ENCODE results near the gene PARD6B. TPM values are rescaled to one million over a fixed set of nuclear protein-coding genes. Genes with fewer than 3 reads are reported as not detected.

PARD6B gene
- polyA plus RNA-seq, 1 of the 3 experiments (the other 2 are of a cell fraction): 0.49 TPM

DNA sequence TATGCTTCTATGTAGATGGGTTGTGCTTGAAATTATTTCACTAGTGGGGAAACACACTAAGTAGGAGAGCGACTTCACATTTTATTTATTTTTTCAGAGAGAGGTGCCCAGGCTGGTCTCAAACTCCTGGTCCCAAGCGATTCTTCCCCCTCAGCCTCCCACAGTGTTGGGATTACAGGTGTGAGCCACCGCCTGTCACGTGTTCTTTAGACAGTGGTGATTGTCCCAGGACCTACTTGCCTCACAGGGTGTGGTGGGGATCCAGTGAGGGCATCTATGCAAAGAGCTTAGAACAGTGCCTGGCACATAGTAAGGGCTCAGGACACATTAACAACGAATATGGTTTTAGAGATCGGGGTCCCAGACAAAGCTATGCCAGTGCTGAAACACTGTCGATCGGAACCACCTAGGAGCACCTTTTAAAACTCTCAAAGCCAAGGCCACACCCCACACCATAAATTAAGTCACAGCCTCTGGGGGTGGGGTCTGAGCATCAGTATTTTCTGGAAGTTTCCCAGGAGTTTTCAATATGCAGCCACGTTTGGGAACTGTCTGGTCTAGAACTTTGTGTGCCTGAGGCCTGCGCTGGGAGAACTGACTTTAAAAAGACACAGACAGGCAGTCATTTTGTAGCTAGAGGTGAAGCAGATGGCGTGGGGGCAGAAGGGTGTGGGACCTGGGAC, 58.7 kb downstream of the PARD6B start:
- no peaks in the 10 kb centered on the region for H4K20me1 ChIP-seq (ENCODE audit: insufficient read depth)
- POLR2A ChIA-PET: interaction anchor here (0.5 to 1.8 kb wide), 4 partner anchors 23 to 168 kb away, joined by 3 to 23 read pairs (median 6); partner anchors contain the start of genes ADNP, DPM1 and MOCS3
- H3K4me3 ChIP-seq (ENCODE audit: low read depth in 2 of 2, low read length in 1 of 2): no peak overlapping the region; a peak in 1 of 4 replicates
- H3K9me3 ChIP-seq: no peaks in the 10 kb centered on the region
- peak overlapping the region; percentile 50; the same call in 1 of the 2 replicates for H3K4me2 ChIP-seq
- H3K27ac ChIP-seq (ENCODE audit: low read depth in 2 of 2, low read length in 1 of 2): peak overlapping the region; percentile 53 to 73; a peak in 3 of 4 replicates
- no peaks in the 10 kb centered on the region for H3K9me2 ChIP-seq
- H3K36me3 ChIP-seq (replicated peaks in 1 of 2; ENCODE audit: control insufficient read depth in 1 of 2, insufficient read depth in 2 of 2, low read length in 1 of 2): no peaks in the 10 kb centered on the region
- CTCF ChIA-PET: interaction anchor here (0.6 to 11.3 kb wide), 18 partner anchors 8 to 191 kb away, joined by 3 to 340 read pairs (median 4); partner anchors contain the start of genes ADNP, DPM1, MOCS3 and RIPOR3
- no peaks in the 10 kb centered on the region for H3K27me3 ChIP-seq (ENCODE audit: insufficient read depth)
- DNase-seq: no peak
- H2AFZ ChIP-seq (ENCODE audit: low read depth): peak overlapping the region; percentile 96; the same call in 1 of the 2 replicates
- H3K79me2 ChIP-seq (ENCODE audit: insufficient read depth): no peaks in the 10 kb centered on the region
- peaks cover 10% of the 10 kb centered on the region for H3F3A ChIP-seq (replicated peaks; ENCODE audit: insufficient read depth)
- H3K9ac ChIP-seq: peak overlapping the region; percentile 78
- 73% methylated on average over 10 of the region's 11 CpGs for WGBS (ENCODE audit: low lambda C conversion rate)
- peaks cover 11 to 21% of the 10 kb centered on the region in 2 experiments; a peak in 3 of 4 replicates for H3K4me1 ChIP-seq (ENCODE audit: control insufficient read depth in 1 of 2, insufficient read depth in 2 of 2, low read depth in 1 of 2, low read length in 1 of 2)
- TF ChIP-seq SIN3A (IDR thresholded peaks at IDR 0.05; ENCODE audit: borderline replicate concordance, low read depth, low read length) (no peak), JUND (IDR thresholded peaks at IDR 0.05) (no peak)

DNA sequence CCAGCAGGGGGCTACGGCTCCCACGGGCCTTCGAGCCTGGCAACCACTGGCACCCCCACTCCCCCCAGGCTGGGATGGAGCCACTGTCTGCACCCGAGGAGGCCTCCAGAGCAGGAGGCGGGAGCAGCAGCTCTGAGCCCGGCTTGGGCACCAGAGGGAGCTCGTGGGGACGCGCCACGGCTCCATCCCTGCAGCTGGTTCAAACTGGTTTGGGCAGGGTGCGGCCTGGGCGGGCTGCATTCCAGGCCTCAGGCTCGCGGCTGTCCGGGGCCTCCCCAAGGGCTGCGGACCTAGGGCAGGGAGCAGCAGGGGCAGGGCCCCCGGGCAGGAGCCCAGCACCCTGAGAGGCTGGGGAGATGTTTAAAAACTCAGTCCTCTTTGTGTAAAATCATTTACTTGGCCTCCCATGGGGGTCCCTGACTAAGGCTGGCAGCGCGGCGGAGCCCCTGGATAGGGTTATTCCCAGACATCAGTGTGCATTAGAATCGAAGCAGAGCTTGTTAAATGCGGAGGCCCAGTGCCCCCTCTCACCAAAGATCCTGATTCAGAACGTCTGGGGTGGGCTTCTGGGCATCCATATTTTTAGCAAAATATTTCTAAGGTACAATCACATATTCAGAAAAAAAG, 59.4 kb downstream of the PARD6B start:
- WGBS (ENCODE audit: low lambda C conversion rate): 31% methylated on average over 8 of the region's 23 CpGs
- peaks cover under 1% of the 10 kb centered on the region for H3K79me2 ChIP-seq (ENCODE audit: insufficient read depth)
- H3K4me3 ChIP-seq (ENCODE audit: low read depth in 2 of 2, low read length in 1 of 2): no peak overlapping the region; a peak in 1 of 4 replicates
- POLR2A ChIA-PET: interaction anchor here (0.5 to 1.8 kb wide), 4 partner anchors 24 to 167 kb away, joined by 3 to 23 read pairs (median 6); partner anchors contain the start of genes ADNP, DPM1 and MOCS3
- H4K20me1 ChIP-seq (ENCODE audit: insufficient read depth): no peaks in the 10 kb centered on the region
- H3K9me2 ChIP-seq: no peaks in the 10 kb centered on the region
- H3K4me2 ChIP-seq: peak overlapping the region; percentile 50; the same call in 1 of the 2 replicates
- peak; percentile 94 for DNase-seq
- peak overlapping the region; percentile 73 to 80 for H3K27ac ChIP-seq (ENCODE audit: low read depth in 2 of 2, low read length in 1 of 2)
- H3K27me3 ChIP-seq (ENCODE audit: insufficient read depth): no peaks in the 10 kb centered on the region
- peaks cover 12 to 21% of the 10 kb centered on the region in 2 experiments for H3K4me1 ChIP-seq (ENCODE audit: control insufficient read depth in 1 of 2, insufficient read depth in 2 of 2, low read depth in 1 of 2, low read length in 1 of 2)
- H3F3A ChIP-seq (replicated peaks; ENCODE audit: insufficient read depth): peaks cover 10% of the 10 kb centered on the region
- peak overlapping the region; percentile 96 for H2AFZ ChIP-seq (ENCODE audit: low read depth)
- CTCF ChIA-PET: interaction anchor here (0.6 to 11.3 kb wide), 18 partner anchors 9 to 190 kb away, joined by 3 to 340 read pairs (median 4); partner anchors contain the start of genes ADNP, DPM1, MOCS3 and RIPOR3
- H3K9me3 ChIP-seq: no peaks in the 10 kb centered on the region
- H3K9ac ChIP-seq: peak overlapping the region; percentile 78
- no peaks in the 10 kb centered on the region for H3K36me3 ChIP-seq (replicated peaks in 1 of 2; ENCODE audit: control insufficient read depth in 1 of 2, insufficient read depth in 2 of 2, low read length in 1 of 2)
- TF ChIP-seq FOXM1 (IDR thresholded peaks at IDR 0.05; ENCODE audit: low read depth) (no peak), FOSL2 (IDR thresholded peaks at IDR 0.05; ENCODE audit: borderline replicate concordance, low read depth) (no peak), SIN3A (IDR thresholded peaks at IDR 0.05; ENCODE audit: borderline replicate concordance, low read depth, low read length) (peak; percentile 47; the same call in 1 of the 2 replicates), EP300 (IDR thresholded peaks at IDR 0.05; ENCODE audit: borderline replicate concordance in 1 of 2, low read depth in 1 of 2, low read length in 1 of 2) (peak; percentile 30 to 36; a peak in 2 of 4 replicates), RXRA (IDR thresholded peaks at IDR 0.05; ENCODE audit: borderline replicate concordance, low read depth) (peak; percentile 32; the same call in 1 of the 2 replicates), POLR2AphosphoS5 (IDR thresholded peaks at IDR 0.05; ENCODE audit: low read depth, low read length) (peak; percentile 81), YY1 (IDR thresholded peaks at IDR 0.05; ENCODE audit: low read depth) (peak; percentile 65; the same call in 1 of the 2 replicates), MEF2A (IDR thresholded peaks at IDR 0.05; ENCODE audit: borderline replicate concordance, low read depth) (peak; percentile 35; the same call in 1 of the 2 replicates), RCOR1 (IDR thresholded peaks at IDR 0.05; ENCODE audit: low read length) (no peak), CHD2 (IDR thresholded peaks at IDR 0.05; ENCODE audit: low read length, partially characterized antibody) (no peak), TCF12 (IDR thresholded peaks at IDR 0.05) (peak; percentile 64; the same call in 1 of the 2 replicates), NRF1 (IDR thresholded peaks at IDR 0.05; ENCODE audit: low read depth, low read length) (no peak), SMC3 (IDR thresholded peaks at IDR 0.05; ENCODE audit: low read depth, low read length) (no peak; the same call in none of the 2 replicates), TEAD4 (IDR thresholded peaks at IDR 0.05; ENCODE audit: borderline replicate concordance, insufficient read depth) (peak; percentile 87), RAD21 (IDR thresholded peaks at IDR 0.05; ENCODE audit: low read length) (peak; percentile 40), RFX5 (IDR thresholded peaks at IDR 0.05; ENCODE audit: low read length) (no peak), ELF1 (IDR thresholded peaks at IDR 0.05) (no peak)
- TF ChIP-seq, protein P1, sequence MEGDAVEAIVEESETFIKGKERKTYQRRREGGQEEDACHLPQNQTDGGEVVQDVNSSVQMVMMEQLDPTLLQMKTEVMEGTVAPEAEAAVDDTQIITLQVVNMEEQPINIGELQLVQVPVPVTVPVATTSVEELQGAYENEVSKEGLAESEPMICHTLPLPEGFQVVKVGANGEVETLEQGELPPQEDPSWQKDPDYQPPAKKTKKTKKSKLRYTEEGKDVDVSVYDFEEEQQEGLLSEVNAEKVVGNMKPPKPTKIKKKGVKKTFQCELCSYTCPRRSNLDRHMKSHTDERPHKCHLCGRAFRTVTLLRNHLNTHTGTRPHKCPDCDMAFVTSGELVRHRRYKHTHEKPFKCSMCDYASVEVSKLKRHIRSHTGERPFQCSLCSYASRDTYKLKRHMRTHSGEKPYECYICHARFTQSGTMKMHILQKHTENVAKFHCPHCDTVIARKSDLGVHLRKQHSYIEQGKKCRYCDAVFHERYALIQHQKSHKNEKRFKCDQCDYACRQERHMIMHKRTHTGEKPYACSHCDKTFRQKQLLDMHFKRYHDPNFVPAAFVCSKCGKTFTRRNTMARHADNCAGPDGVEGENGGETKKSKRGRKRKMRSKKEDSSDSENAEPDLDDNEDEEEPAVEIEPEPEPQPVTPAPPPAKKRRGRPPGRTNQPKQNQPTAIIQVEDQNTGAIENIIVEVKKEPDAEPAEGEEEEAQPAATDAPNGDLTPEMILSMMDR (IDR thresholded peaks at IDR 0.05): peak; percentile 74
- TF ChIP-seq, protein P2, sequence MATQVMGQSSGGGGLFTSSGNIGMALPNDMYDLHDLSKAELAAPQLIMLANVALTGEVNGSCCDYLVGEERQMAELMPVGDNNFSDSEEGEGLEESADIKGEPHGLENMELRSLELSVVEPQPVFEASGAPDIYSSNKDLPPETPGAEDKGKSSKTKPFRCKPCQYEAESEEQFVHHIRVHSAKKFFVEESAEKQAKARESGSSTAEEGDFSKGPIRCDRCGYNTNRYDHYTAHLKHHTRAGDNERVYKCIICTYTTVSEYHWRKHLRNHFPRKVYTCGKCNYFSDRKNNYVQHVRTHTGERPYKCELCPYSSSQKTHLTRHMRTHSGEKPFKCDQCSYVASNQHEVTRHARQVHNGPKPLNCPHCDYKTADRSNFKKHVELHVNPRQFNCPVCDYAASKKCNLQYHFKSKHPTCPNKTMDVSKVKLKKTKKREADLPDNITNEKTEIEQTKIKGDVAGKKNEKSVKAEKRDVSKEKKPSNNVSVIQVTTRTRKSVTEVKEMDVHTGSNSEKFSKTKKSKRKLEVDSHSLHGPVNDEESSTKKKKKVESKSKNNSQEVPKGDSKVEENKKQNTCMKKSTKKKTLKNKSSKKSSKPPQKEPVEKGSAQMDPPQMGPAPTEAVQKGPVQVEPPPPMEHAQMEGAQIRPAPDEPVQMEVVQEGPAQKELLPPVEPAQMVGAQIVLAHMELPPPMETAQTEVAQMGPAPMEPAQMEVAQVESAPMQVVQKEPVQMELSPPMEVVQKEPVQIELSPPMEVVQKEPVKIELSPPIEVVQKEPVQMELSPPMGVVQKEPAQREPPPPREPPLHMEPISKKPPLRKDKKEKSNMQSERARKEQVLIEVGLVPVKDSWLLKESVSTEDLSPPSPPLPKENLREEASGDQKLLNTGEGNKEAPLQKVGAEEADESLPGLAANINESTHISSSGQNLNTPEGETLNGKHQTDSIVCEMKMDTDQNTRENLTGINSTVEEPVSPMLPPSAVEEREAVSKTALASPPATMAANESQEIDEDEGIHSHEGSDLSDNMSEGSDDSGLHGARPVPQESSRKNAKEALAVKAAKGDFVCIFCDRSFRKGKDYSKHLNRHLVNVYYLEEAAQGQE (IDR thresholded peaks at IDR 0.05; ENCODE audit: low read depth, low read length): peak; percentile 72; the same call in 1 of the 2 replicates
